Calu3 (cell line): ENCODE data around the gene B9D1. TPM values are rescaled to one million over a fixed set of nuclear protein-coding genes. Genes with fewer than 3 reads are reported as not detected.

ENCODE experiments used
- BruUV-seq: library from RNA; stranded (reverse); fragments of 400-500 nt; replicated peaks from 2 replicates; lab custom pipeline; 2021; lab: Mats Ljungman, UMichigan
- CTCF ChIA-PET: fragments of 300-600 bp; sonication (Branson Sonifier 250); formaldehyde crosslinking; loops from one replicate; lab custom pipeline; 2022; ENCODE audit warnings: antibody characterized with exemption; lab: Charles Lee
- DNase-seq: peaks from one replicate; pipeline ENCODE4 v3.0.0; 2022
- H3K27ac Mint-ChIP-seq: one replicate; pipeline ENCODE4 v1.8.0; 2022; ENCODE audit warnings: mixed read lengths; ENCODE audit not compliant: unreplicated experiment
- H3K27me3 Mint-ChIP-seq: one replicate; pipeline ENCODE4 v1.8.0; 2022; ENCODE audit warnings: mixed read lengths; ENCODE audit not compliant: unreplicated experiment
- H3K36me3 Mint-ChIP-seq: one replicate; pipeline ENCODE4 v1.8.0; 2022; ENCODE audit warnings: mild to moderate bottlenecking, moderate library complexity, mixed read lengths; ENCODE audit not compliant: insufficient read depth, unreplicated experiment
- H3K4me1 Mint-ChIP-seq: one replicate; pipeline ENCODE4 v1.8.0; 2022; ENCODE audit warnings: mild to moderate bottlenecking, low read depth, mixed read lengths; ENCODE audit not compliant: unreplicated experiment
- H3K4me3 Mint-ChIP-seq: one replicate; pipeline ENCODE4 v1.8.0; 2022; ENCODE audit warnings: mild to moderate bottlenecking, low read depth, moderate library complexity, mixed read lengths; ENCODE audit not compliant: unreplicated experiment
- H3K9me3 Mint-ChIP-seq: one replicate; pipeline ENCODE4 v1.8.0; 2022; ENCODE audit warnings: low read depth, mixed read lengths; ENCODE audit not compliant: unreplicated experiment
- intact Hi-C: fragments of 100-400 bp; cut with micrococcal nuclease; formaldehyde crosslinking; loops from one replicate; pipeline ENCODE4 v1.10.0; 2022; ENCODE audit not compliant: unreplicated experiment
- total RNA-seq: library from RNA; stranded (reverse); gene quantifications from 2 replicates; pipeline ENCODE4 v1.2.3, GENCODE V29; 2022
- TF ChIP-seq, protein P1 (sequence below): fragments of 200-600 bp; IDR thresholded peaks from one replicate; pipeline ENCODE4 v1.8.0; 2022; ENCODE audit warnings: antibody characterized with exemption; ENCODE audit not compliant: unreplicated experiment

B9D1 gene
- total RNA-seq, 1 experiment from 2014 or later, result 14.1 TPM

GRCh38 chr17:19365499-19365817 lies 2.9 kb upstream of the B9D1 start:
- no TSS peak for BruUV-seq
- Mint-ChIP-seq H3K4me3 (no peak overlapping the region), H3K27me3 (no peaks in the 10 kb centered on the region), H3K27ac (no peak overlapping the region), H3K4me1 (peaks cover 15% of the 10 kb centered on the region), H3K9me3 (no peaks in the 10 kb centered on the region), H3K36me3 (peaks cover 28% of the 10 kb centered on the region)
- intact Hi-C loops, result loop anchor here (10.0 kb wide), 1 partner anchor 399 kb away; no protein-coding TSS in a partner anchor
- CTCF ChIA-PET, result interaction anchor here (1.2 kb wide), 1 partner anchor 12 kb away, joined by 3 read pairs; the partner anchor contains the start of gene MAPK7
- no peak for DNase-seq
- TF ChIP-seq, protein P1, sequence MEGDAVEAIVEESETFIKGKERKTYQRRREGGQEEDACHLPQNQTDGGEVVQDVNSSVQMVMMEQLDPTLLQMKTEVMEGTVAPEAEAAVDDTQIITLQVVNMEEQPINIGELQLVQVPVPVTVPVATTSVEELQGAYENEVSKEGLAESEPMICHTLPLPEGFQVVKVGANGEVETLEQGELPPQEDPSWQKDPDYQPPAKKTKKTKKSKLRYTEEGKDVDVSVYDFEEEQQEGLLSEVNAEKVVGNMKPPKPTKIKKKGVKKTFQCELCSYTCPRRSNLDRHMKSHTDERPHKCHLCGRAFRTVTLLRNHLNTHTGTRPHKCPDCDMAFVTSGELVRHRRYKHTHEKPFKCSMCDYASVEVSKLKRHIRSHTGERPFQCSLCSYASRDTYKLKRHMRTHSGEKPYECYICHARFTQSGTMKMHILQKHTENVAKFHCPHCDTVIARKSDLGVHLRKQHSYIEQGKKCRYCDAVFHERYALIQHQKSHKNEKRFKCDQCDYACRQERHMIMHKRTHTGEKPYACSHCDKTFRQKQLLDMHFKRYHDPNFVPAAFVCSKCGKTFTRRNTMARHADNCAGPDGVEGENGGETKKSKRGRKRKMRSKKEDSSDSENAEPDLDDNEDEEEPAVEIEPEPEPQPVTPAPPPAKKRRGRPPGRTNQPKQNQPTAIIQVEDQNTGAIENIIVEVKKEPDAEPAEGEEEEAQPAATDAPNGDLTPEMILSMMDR, result no peak

DNA sequence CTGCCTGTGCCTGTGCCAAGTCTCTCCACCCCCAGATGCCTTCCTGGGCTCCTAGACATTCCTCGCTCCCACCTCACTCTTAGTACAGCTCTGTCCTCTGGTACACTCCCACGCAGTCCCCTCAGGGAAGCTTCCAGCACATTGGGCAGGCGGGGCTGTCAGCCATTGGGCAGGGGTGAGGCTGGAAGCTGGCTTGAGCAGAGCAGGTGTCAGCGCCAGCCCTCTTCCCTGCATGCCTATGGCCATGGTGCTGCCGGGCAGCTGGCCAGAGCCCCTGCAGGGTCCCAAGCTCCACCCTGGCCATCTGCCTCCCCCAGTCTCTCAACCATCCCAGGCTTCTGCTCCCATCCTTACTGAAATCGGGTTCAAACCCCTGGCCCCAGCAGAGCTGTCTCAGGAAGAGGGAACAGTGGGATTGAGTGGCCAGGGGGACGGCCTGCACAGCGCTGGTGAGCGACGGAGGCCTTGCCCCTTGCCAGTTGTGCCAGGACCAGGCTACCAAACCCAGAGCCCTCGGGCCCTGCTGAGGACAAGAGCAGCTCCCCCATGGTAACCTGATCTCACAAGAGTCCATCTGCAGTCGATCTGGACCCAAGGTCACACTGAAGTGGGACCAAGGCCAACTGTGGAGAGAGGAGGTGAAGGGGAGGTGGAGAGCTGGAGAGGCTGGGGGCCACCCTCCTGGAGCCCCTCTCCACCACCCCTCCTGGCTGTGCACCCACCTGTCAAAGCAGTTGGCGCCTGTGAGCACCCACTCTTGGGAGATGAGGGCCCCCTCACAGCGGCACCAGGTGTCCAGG lies 2.4 kb upstream of the B9D1 start:
- Mint-ChIP-seq H3K4me1 (peaks cover 15% of the 10 kb centered on the region), H3K27me3 (no peaks in the 10 kb centered on the region), H3K4me3 (no peak overlapping the region), H3K36me3 (peaks cover 28% of the 10 kb centered on the region), H3K9me3 (no peaks in the 10 kb centered on the region), H3K27ac (no peak overlapping the region)
- intact Hi-C loops, result loop anchor here (10.0 kb wide), 1 partner anchor 400 kb away; no protein-coding TSS in a partner anchor
- no peak for DNase-seq
- TF ChIP-seq, protein P1, result no peak
- CTCF ChIA-PET, result interaction anchor here (1.2 kb wide), 1 partner anchor 13 kb away, joined by 3 read pairs; the partner anchor contains the start of gene MAPK7
- no TSS peak for BruUV-seq

- Mint-ChIP-seq H3K4me3 (no peak overlapping the region), H3K27ac (no peak overlapping the region), H3K27me3 (no peaks in the 10 kb centered on the region), H3K9me3 (no peaks in the 10 kb centered on the region), H3K36me3 (peaks cover 22% of the 10 kb centered on the region), H3K4me1 (peaks cover 9% of the 10 kb centered on the region)
- intact Hi-C loops, result loop anchor here (10.0 kb wide), 1 partner anchor 401 kb away; no protein-coding TSS in a partner anchor
- TF ChIP-seq, protein P1, result no peak
- CTCF ChIA-PET, result interaction anchor here (1.1 to 2.0 kb wide), 4 partner anchors 82 to 399 kb away, joined by 4 to 30 read pairs (median 6); no protein-coding TSS in a partner anchor
- no peak for DNase-seq
- BruUV-seq, result no TSS peak
These were observed 1.0 kb upstream of the B9D1 start for GRCh38 chr17:19363460-19364035.

- Mint-ChIP-seq H3K27me3 (no peaks in the 10 kb centered on the region), H3K4me3 (peak overlapping the region; percentile 70), H3K27ac (no peak overlapping the region), H3K36me3 (peaks cover 20% of the 10 kb centered on the region), H3K9me3 (no peaks in the 10 kb centered on the region), H3K4me1 (peaks cover 9% of the 10 kb centered on the region)
- no peak for DNase-seq
- TF ChIP-seq, protein P1, result no peak
- no TSS peak for BruUV-seq
- CTCF ChIA-PET, result interaction anchor here (1.0 to 2.0 kb wide), 6 partner anchors 15 to 399 kb away, joined by 4 to 30 read pairs (median 6); partner anchors contain the start of genes ALDH3A2 and MAPK7
- intact Hi-C loops, result loop anchor here (10.0 kb wide), 1 partner anchor 402 kb away; no protein-coding TSS in a partner anchor
These were observed 553 bp upstream of the B9D1 start for GRCh38 chr17:19363114-19363438.
